H1 (cell line): Measurements from ENCODE around the gene ARMH4. TPM values are rescaled to one million over a fixed set of nuclear protein-coding genes. Genes with fewer than 3 reads are reported as not detected.

ENCODE experiments used
- polyA plus RNA-seq, 7 experiments: library from polyadenylated mRNA; depleted of rRNA in 3 of 7; stranded (reverse) in 5 of 7; unstranded in 2 of 7; fragments of >200 nt in 5 of 7; fragments of 200-250 nt in 2 of 7; gene quantifications; 1 replicate in 5 of 7; 2 replicates in 1 of 7; 4 replicates in 1 of 7; pipeline versions ENCODE4 v1.2.1 to v1.2.3, GENCODE V29; 2011 to 2013; ENCODE audit warnings: missing spikeins in 2 of 7, mixed read lengths in 2 of 7
- total RNA-seq: library from RNA; stranded (reverse); fragmentation: NEBNext Ultra II Directional; extraction: Animal tissue kit (Norgen Biotek cat#: 25700); gene quantifications from 2 replicates; pipeline ENCODE4 v1.2.1, GENCODE V29; 2021
- TF ChIP-seq, protein P1 (sequence below), 3 experiments: IDR thresholded peaks; 1 replicate in 2 of 3; 2 replicates in 1 of 3; pipeline versions ENCODE4 v1.5.1 to v1.6.1; 2011; ENCODE audit warnings: low read length in 3 of 3, mild to moderate bottlenecking in 3 of 3, inconsistent platforms in 2 of 3, low read depth in 1 of 3, moderate library complexity in 1 of 3; ENCODE audit not compliant: insufficient read depth in 1 of 3; ENCODE audit errors: control extremely low read depth in 1 of 3

ARMH4 gene
- total and polyA plus RNA-seq, 2 of the 8 experiments (the other 6 are each of a cell fraction or from before 2014, with no cell fraction given): 7.1 to 25.4 TPM

DNA sequence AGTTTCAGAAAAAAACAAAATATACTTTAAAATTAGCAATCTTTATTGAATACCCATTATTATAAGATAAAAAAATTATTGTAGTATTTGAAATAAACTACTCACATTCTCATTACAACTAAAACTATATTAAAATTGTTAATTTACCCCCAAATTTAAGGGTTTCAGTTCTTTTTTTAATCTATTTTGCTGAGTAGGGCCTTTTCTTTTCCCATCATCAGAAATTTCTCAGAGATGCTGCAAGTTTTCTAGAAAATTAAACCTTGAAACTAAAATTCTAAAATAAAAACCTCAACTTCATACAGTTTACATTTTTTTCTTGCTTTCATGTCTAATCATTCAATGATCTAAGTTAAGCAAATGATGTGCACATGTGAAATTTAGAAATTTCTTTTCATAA is 10.1 kb downstream of the ARMH4 start (continued):
- TF ChIP-seq, protein P1, sequence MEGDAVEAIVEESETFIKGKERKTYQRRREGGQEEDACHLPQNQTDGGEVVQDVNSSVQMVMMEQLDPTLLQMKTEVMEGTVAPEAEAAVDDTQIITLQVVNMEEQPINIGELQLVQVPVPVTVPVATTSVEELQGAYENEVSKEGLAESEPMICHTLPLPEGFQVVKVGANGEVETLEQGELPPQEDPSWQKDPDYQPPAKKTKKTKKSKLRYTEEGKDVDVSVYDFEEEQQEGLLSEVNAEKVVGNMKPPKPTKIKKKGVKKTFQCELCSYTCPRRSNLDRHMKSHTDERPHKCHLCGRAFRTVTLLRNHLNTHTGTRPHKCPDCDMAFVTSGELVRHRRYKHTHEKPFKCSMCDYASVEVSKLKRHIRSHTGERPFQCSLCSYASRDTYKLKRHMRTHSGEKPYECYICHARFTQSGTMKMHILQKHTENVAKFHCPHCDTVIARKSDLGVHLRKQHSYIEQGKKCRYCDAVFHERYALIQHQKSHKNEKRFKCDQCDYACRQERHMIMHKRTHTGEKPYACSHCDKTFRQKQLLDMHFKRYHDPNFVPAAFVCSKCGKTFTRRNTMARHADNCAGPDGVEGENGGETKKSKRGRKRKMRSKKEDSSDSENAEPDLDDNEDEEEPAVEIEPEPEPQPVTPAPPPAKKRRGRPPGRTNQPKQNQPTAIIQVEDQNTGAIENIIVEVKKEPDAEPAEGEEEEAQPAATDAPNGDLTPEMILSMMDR (IDR thresholded peaks at IDR 0.05; ENCODE audit: control extremely low read depth in 1 of 3, insufficient read depth in 1 of 3, low read depth in 1 of 3, low read length in 3 of 3): no peak
